ENCODE data around the gene TRIP13.
"Not testable (repeated sequence)": the region's sequence is repeated elsewhere in the genome, so short reads cannot be mapped to it uniquely, and the experiment has no call there.

TRIP13 gene

DNA sequence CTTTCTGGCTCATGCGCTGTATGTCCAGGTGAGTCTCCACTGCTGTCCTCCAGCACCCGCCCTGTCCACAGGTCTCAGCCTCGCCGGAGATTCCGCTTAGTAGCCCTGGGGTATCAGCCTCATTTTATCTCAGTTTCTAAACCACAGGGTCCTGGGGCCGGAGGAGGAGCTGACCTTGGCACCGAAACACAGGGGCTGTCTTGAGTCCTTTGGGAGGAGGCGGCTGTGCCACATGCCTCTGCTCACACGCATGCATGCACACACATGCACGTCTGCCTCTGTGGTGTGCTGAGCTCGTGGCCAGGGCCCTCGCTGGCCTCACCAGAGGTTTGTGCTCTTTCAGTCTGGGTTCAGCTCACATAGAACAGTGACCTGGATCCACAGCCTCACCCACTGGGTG is 23.3 kb downstream of the TRIP13 start:
- no peak overlapping the region for H3K4me3 ChIP-seq (ENCODE audit: low read depth, low read length)
- TF ChIP-seq, protein P1, sequence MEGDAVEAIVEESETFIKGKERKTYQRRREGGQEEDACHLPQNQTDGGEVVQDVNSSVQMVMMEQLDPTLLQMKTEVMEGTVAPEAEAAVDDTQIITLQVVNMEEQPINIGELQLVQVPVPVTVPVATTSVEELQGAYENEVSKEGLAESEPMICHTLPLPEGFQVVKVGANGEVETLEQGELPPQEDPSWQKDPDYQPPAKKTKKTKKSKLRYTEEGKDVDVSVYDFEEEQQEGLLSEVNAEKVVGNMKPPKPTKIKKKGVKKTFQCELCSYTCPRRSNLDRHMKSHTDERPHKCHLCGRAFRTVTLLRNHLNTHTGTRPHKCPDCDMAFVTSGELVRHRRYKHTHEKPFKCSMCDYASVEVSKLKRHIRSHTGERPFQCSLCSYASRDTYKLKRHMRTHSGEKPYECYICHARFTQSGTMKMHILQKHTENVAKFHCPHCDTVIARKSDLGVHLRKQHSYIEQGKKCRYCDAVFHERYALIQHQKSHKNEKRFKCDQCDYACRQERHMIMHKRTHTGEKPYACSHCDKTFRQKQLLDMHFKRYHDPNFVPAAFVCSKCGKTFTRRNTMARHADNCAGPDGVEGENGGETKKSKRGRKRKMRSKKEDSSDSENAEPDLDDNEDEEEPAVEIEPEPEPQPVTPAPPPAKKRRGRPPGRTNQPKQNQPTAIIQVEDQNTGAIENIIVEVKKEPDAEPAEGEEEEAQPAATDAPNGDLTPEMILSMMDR (IDR thresholded peaks at IDR 0.05; ENCODE audit: low read depth, low read length): no peak

DNA sequence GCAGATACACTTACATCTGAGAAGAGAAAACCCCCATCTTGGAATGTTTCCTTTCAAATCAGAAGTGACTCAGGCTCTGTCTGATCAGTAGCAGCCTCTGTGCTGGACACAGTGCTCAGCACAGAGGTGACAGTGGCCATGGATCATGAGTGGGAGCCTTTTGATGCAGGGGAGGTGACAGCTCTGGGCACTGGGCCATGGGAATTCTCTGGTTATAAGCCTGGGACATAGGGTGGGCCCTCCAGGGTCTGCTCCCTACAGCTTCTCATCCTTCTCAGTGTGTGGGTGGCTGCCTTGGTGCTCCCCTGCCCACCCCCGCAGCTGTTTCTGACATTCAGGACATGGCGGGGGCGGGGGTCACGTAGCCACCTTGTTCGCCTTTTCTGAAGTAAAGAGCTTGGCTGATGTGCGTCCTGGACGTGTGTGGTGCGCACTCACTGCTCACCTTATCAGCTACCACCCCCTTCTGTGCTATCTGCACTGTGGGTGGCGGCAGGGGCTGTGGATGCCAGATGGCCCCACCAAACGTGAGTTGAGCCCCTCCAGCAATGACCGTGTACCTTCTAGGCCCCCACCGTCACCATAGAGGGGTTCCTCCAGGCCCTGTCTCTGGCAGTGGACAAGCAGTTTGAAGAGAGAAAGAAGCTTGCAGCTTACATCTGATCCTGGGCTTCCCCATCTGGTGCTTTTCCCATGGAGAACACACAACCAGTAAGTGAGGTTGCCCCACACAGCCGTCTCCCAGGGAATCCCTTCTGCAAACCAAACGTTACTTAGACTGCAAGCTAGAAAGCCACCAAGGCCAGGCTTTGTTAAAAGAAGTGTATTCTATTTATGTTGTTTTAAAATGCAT is 24.0 kb downstream of the TRIP13 start:
- TF ChIP-seq, protein P1 (IDR thresholded peaks at IDR 0.05; ENCODE audit: low read depth, low read length): no peak
- H3K4me3 ChIP-seq (ENCODE audit: low read depth, low read length): no peak overlapping the region

DNA sequence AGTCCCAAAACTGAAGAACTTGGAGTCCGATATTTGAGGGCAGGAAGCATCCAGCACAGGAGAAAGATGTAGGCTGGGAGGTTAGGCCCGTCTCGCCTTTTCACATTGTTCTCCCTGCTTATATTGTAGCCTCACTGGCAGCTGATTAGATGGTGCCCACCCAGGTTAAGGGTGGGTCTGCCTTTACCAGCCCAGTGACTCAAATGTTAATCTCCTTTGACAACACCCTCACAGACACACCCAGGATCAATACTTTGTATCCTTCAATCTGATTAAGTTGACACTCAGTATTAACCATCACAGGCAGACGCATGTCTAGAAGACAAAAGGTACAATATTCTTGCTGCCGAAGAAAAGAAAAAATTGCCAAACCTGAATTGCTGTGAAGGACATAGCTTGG is 26.0 kb downstream of the TRIP13 start:
- not testable (repeated sequence) for H3K4me3 ChIP-seq (ENCODE audit: low read depth, low read length)

DNA sequence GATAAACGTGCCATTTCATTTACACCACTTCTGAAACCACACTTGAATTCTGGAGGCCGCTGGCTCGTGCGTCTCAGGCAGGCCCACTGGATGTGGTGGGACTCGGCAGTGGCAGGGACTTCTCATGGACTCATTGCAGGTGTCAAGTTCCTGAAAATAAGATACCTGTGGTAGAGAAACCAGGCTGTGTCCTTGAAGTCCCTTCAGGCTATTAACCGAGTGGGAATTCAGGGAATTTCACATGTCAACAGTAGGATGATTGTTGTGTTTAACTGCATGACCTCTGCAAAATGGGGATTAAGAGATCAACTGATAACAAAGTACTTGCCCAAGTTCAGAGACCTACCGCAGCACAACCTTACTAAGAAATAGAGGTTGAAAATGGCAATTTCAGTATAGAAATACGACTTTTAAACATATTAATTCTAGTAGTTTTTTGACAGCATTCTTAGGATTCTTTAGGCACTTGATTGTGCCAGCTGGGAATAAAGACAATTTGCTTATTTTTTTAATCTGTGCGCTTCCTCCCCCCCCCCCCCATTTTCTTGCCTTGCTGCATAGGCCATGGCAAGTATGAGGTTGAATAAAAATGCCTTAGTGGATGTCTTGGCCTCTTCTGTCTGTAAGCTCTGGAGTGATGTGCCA is 26.8 kb downstream of the TRIP13 start:
- TF ChIP-seq, protein P1 (IDR thresholded peaks at IDR 0.05; ENCODE audit: low read depth, low read length): no peak
- no peak overlapping the region for H3K4me3 ChIP-seq (ENCODE audit: low read depth, low read length)

DNA sequence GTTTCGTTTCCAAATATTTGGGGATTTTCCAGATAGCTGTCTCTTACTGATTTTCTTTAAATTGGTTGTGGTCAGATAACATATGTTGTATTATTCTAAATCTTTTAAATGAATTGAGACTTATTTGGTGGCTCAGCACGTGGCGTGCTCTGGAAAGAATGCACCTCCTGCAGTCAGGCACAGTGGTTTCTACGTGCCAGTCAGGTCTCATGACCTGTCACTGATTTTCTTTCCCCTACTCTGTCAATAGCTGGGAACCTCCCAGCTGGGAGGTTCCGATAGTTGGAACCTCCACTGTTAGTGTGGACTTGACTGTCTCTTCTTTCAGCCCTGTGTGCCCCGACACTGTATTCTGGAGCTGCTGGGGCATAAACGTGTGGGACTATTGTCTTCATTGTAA is 27.6 kb downstream of the TRIP13 start:
- TF ChIP-seq, protein P1 (IDR thresholded peaks at IDR 0.05; ENCODE audit: low read depth, low read length): no peak
- no peak overlapping the region for H3K4me3 ChIP-seq (ENCODE audit: low read depth, low read length)

DNA sequence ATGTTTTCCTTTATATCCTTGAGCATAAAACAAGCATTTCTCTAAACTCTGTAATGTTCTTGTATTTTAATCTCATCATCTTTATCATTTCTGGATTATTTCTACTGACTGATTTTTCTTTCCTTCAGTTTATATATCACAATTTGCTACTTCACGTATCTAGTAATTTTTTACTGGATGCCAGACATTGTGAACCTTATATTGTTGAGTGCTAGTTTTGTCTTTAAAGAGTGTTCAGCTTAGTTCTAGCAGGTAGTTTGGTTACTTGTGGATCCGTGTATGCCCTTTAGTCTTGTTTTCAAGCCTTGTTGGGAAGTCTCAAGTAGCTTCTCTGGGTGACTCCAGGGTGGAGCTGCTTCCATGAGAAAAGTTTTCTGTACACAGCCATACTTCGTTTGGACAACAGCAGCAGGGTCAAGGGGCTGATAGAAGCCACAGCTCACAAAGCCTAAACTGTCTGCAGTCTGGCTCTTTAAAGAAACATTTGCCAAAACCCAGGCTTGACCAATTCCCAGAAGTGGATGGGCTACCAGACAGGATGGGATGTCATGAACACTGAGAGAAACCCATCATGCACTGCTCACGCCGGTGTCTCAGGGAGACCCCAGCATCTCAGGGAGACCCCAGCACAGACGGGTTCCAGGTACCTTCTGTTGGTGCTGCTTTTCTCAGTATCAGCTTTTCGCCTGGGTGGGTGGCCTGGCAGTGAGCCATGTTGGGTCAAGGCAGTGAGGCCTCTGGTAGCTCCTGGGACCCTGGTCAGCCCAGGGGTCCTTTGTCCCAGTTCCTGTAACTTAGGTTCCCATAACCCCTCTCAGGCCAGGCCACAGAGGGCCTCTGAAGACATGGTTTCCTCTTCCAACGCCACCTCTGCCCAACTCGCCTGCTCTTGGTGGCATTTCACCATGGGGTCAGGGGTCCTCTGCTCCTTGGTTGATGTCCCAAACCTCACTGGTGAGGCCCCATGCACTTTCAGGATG is 29.1 kb downstream of the TRIP13 start:
- no peak overlapping the region for H3K4me3 ChIP-seq (ENCODE audit: low read depth, low read length)
- TF ChIP-seq, protein P1 (IDR thresholded peaks at IDR 0.05; ENCODE audit: low read depth, low read length): no peak

DNA sequence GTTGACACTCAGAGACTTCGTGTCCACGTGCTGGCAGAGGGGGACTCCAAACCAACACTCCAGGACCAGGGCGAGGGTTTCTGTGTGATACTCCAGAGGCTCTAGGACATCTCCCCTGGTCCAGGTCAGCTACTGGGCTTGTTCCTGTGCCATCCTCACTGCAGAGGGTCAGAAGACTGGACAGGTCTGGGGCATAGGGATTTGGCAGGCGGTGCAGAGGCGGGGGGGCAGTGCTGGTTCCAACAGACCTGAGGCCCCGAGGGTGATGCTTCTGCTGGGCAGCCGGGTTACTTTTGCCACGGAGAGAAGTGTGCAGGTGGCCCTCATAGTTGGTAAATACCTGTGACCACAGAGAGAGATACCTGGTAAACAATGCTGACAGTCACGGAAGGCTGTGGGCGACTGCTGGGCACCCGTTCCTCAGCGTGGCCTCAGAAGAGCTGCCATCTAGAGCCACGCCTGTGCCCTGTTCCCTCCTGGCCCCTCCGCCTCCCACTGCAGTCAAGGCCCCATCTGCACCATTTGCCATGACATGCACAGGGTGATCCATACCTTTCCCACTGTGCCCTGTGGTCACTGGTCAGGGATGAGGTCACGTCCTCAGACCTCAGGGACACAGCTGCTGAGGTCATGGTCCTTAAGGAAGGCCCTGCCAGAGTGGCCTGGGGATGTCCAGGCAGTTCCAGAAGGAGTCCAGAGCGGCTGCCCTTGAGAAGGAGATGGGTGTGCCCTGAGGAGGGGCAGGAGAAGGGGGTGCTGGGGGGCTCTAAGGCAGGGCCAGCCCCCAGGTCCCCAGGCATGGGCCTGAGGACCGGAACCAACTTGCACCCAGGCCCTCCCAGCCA is 30.0 kb downstream of the TRIP13 start:
- no peak overlapping the region for H3K4me3 ChIP-seq (ENCODE audit: low read depth, low read length)
- TF ChIP-seq, protein P1 (IDR thresholded peaks at IDR 0.05; ENCODE audit: low read depth, low read length): no peak

Measured in WI38 (cell line).